GM19328 (cell line): ENCODE measurements around the gene SPATA31D3.
"Not testable (repeated sequence)": the region's sequence is repeated elsewhere in the genome, so short reads cannot be mapped to it uniquely, and the experiment has no call there.

Experiments used
- ATAC-seq: cut with Tn5 transposase; IDR thresholded peaks from one replicate; pipeline ENCODE4 v1.9.1; 2021; ENCODE audit warnings: mild to moderate bottlenecking, moderate library complexity; ENCODE audit not compliant: unreplicated experiment

The SPATA31D3 gene

GRCh38 chr9:81976351-81976750 is 33.1 kb downstream of the SPATA31D3 start:
- ATAC-seq = no peak

GRCh38 chr9:81979196-81979595 is 35.9 kb downstream of the SPATA31D3 start:
- no peak for ATAC-seq

GRCh38 chr9:81980568-81980967 is 37.3 kb downstream of the SPATA31D3 start:
- ATAC-seq = no peak

GRCh38 chr9:81981883-81982282 is 38.6 kb downstream of the SPATA31D3 start:
- no peak for ATAC-seq

GRCh38 chr9:81984928-81985327 is 41.6 kb downstream of the SPATA31D3 start:
- no peak for ATAC-seq

- no peak for ATAC-seq
Measured at GRCh38 chr9:81986051-81986450, 42.8 kb downstream of the SPATA31D3 start.

DNA sequence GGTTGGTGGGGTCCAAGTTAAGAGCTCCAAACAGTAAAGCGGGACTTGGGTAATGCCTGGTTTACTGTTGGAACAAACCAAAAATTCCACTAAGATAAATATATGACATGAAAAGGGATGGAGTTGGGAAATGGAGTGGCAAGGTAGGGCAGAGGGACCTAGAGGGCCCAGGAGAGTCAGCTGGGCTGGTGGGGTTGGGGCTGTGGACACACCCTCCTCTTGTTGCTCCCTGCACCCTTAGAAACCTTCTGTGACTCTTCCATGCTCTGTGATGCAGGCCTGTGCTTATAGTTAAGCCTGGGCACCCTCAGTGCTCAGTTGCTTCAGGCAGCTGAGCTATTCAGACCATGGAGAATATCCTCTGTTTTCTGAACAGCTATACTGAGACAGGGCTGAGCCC is 45.2 kb downstream of the SPATA31D3 start, which contains the start of gene SPATA31D1:
TSS of gene SPATA31D1 (plus strand) at position 301 of the 400 bp plus-strand sequence. CDS start at position 348, 47 bp downstream.
- not testable (repeated sequence) for ATAC-seq

DNA sequence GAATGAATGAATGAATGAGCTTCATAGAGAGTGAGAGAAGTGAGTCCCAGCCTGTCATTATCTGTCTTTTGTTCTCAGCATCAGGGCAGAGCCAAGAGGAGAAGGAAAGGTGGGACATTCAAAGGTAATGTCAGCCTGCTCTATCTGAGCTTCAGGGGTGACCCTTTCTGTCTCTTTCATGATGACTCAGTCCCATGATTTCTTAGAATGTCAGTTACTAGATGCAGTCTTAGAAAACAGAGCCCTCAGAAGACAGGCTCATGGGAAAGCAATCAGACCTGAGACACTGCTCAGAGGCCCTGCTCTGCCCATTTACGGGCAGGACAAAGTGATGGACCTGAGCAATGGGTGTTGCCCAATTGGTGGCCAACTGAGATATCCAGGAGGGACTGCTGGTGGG is 46.4 kb downstream of the SPATA31D3 start:
- no peak for ATAC-seq

GRCh38 chr9:81993656-81994055 is 50.4 kb downstream of the SPATA31D3 start:
- no peak for ATAC-seq
